HG02840 (cell line): ENCODE results near the gene UBR3.
"Not testable (repeated sequence)": the region's sequence is repeated elsewhere in the genome, so short reads cannot be mapped to it uniquely, and the experiment has no call there.

Source experiments
- ATAC-seq: cut with Tn5 transposase; IDR thresholded peaks from one replicate; pipeline ENCODE4 v1.9.1; 2021; ENCODE audit warnings: mild to moderate bottlenecking, moderate library complexity, moderate number of reproducible peaks; ENCODE audit not compliant: unreplicated experiment, low FRiP score

UBR3 gene

GRCh38 chr2:169827272-169828140 lies at the start of gene UBR3:
Gene UBR3, plus strand, starts transcription at chr2:169827454. Its CDS starts 54 bp downstream, at chr2:169827508.
- peak; percentile 75 for ATAC-seq

- no peak for ATAC-seq
These were observed 48.8 kb upstream of the UBR3 start for GRCh38 chr2:169778446-169778845.

GRCh38 chr2:169781249-169782013 lies 45.8 kb upstream of the UBR3 start:
- ATAC-seq = no peak

- ATAC-seq = no peak
These were observed 44.7 kb upstream of the UBR3 start for GRCh38 chr2:169782513-169782912.

- ATAC-seq = no peak
These were observed 36.7 kb upstream of the UBR3 start for GRCh38 chr2:169790581-169790980.

- ATAC-seq = no peak
These were observed 32.1 kb upstream of the UBR3 start for GRCh38 chr2:169795181-169795580.

GRCh38 chr2:169796441-169796840 lies 30.8 kb upstream of the UBR3 start:
- ATAC-seq = no peak

GRCh38 chr2:169797601-169798000 lies 29.7 kb upstream of the UBR3 start:
- ATAC-seq = no peak

GRCh38 chr2:169798397-169798717 lies 28.9 kb upstream of the UBR3 start:
- peak; percentile 7 for ATAC-seq

GRCh38 chr2:169798718-169799592 lies 28.3 kb upstream of the UBR3 start, which contains the start of gene SSB:
Gene SSB, plus strand, starts transcription at chr2:169798871. Its CDS starts 2,090 bp downstream, at chr2:169800961.
- peak; percentile 95 for ATAC-seq

- ATAC-seq = no peak
These were observed 23.8 kb upstream of the UBR3 start for GRCh38 chr2:169803480-169803879.

GRCh38 chr2:169806586-169806985 lies 20.7 kb upstream of the UBR3 start:
- no peak for ATAC-seq

GRCh38 chr2:169808221-169808620 lies 19.0 kb upstream of the UBR3 start:
- ATAC-seq = no peak

- no peak for ATAC-seq
These were observed 11.4 kb upstream of the UBR3 start for GRCh38 chr2:169815849-169816248.

GRCh38 chr2:169816961-169817360 lies 10.3 kb upstream of the UBR3 start:
- ATAC-seq = not testable (repeated sequence)

- ATAC-seq = not testable (repeated sequence)
These were observed 9.9 kb upstream of the UBR3 start for GRCh38 chr2:169817369-169817768.

- ATAC-seq = no peak
These were observed 9.0 kb upstream of the UBR3 start for GRCh38 chr2:169818241-169818640.

GRCh38 chr2:169819106-169819505 lies 8.1 kb upstream of the UBR3 start:
- ATAC-seq = no peak

GRCh38 chr2:169820101-169820500 lies 7.2 kb upstream of the UBR3 start:
- ATAC-seq = not testable (repeated sequence)

GRCh38 chr2:169822036-169822435 lies 5.2 kb upstream of the UBR3 start:
- no peak for ATAC-seq
